ENCODE measurements around the gene C22orf39. TPM values are rescaled to one million over a fixed set of nuclear protein-coding genes. Genes with fewer than 3 reads are reported as not detected.

The C22orf39 gene
- total RNA-seq, 2 experiments from 2014 or later, result 52.1 to 64.8 TPM

DNA sequence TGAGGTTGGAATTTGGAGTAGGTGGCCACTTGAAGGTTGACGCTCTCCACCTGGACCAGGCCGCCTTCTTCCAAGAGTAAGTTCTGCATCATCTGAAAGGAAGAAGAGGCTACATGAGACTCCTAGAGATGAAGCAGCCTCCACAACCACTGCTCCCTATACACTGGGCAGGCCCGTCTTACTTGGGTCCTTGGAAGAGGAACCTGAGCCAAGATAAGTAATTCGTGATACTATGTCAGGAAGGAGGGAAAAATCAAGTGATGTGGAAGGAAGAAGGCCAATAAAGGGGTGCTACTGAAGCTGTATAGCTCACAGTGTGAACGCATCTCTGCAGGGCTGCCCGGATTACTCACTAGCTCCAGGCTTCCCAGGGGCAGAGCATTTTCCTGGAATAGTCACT is 20.4 kb upstream of the C22orf39 start:
- intact Hi-C loops (cut with micrococcal nuclease; ENCODE audit: unreplicated experiment), result loop anchor here (2.0 to 10.0 kb wide), 2 partner anchors 19 to 123 kb away; no protein-coding TSS in a partner anchor

GRCh38 chr22:19466848-19467752 is 19.6 kb upstream of the C22orf39 start:
- intact Hi-C loops (cut with micrococcal nuclease; ENCODE audit: unreplicated experiment), result loop anchor here (10.0 kb wide), 1 partner anchor 122 kb away; no protein-coding TSS in a partner anchor
- TF ChIP-seq CTCF (conservative IDR thresholded peaks at IDR 0.05; ENCODE audit: low read length), result no peak
- TF ChIP-seq EZH2phosphoT487 (IDR thresholded peaks at IDR 0.05; ENCODE audit: borderline replicate concordance, low read depth, low read length), result no peak
- Histone ChIP-seq H4K20me1 (ENCODE audit: insufficient read depth, low read length) (no peaks in the 10 kb centered on the region), H3K4me1 (ENCODE audit: insufficient read depth, low read length, poor library complexity, severe bottlenecking) (no peaks in the 10 kb centered on the region), H3K9me2 (ENCODE audit: insufficient read depth, low read length) (no peaks in the 10 kb centered on the region), H3K4me3 (ENCODE audit: low read depth, low read length, poor library complexity, severe bottlenecking) (no peak overlapping the region), H3K79me2 (ENCODE audit: insufficient read depth, low read depth, low read length) (no peaks in the 10 kb centered on the region), H3K9me3 (ENCODE audit: low read length) (no peaks in the 10 kb centered on the region), H3K4me2 (ENCODE audit: low read length) (no peak overlapping the region), H3K27ac (ENCODE audit: low read depth, low read length, poor library complexity, severe bottlenecking) (no peak overlapping the region), H2AFZ (ENCODE audit: low read length) (no peak overlapping the region), H3K36me3 (ENCODE audit: insufficient read depth, low read length) (peaks cover 98% of the 10 kb centered on the region)
- CTCF ChIA-PET (ENCODE audit: unreplicated experiment), result no interaction called here
- POLR2A ChIA-PET, result interaction anchor here (0.9 kb wide), 1 partner anchor 236 kb away, joined by 3 read pairs; no protein-coding TSS in a partner anchor
- no peak for DNase-seq (ENCODE audit: low spot score)
- no TSS peak for BruUV-seq (replicated peaks)

More for the DNA sequence above, 20.4 kb upstream of the C22orf39 start:
- no TSS peak for BruUV-seq (replicated peaks)
- ChIA-PET POLR2A (no interaction called here), CTCF (ENCODE audit: unreplicated experiment) (no interaction called here)
- DNase-seq (ENCODE audit: low spot score), result no peak
- Histone ChIP-seq H3K36me3 (ENCODE audit: insufficient read depth, low read length) (peaks cover 98% of the 10 kb centered on the region), H3K79me2 (ENCODE audit: insufficient read depth, low read depth, low read length) (no peaks in the 10 kb centered on the region), H4K20me1 (ENCODE audit: insufficient read depth, low read length) (no peaks in the 10 kb centered on the region), H3K27ac (ENCODE audit: low read depth, low read length, poor library complexity, severe bottlenecking) (no peak overlapping the region), H3K9me2 (ENCODE audit: insufficient read depth, low read length) (no peaks in the 10 kb centered on the region), H3K4me2 (ENCODE audit: low read length) (no peak overlapping the region), H2AFZ (ENCODE audit: low read length) (no peak overlapping the region), H3K4me1 (ENCODE audit: insufficient read depth, low read length, poor library complexity, severe bottlenecking) (no peaks in the 10 kb centered on the region), H3K9me3 (ENCODE audit: low read length) (no peaks in the 10 kb centered on the region), H3K4me3 (ENCODE audit: low read depth, low read length, poor library complexity, severe bottlenecking) (no peak overlapping the region)
- no peak for TF ChIP-seq CTCF (conservative IDR thresholded peaks at IDR 0.05; ENCODE audit: low read length)
- TF ChIP-seq EZH2phosphoT487 (IDR thresholded peaks at IDR 0.05; ENCODE audit: borderline replicate concordance, low read depth, low read length), result no peak

Data from OCI-LY7 (cell line).